Type B pancreatic cell (in vitro differentiated cells): ENCODE results near the gene CDK6. TPM values are rescaled to one million over a fixed set of nuclear protein-coding genes. Genes with fewer than 3 reads are reported as not detected.
A peak's percentile ranks its signal among the peaks of the same experiment; 100 is the strongest.

Experiments
- DNase-seq: peaks from one replicate; pipeline ENCODE4 v3.0.0; 2021; ENCODE audit warnings: mixed read lengths; ENCODE audit not compliant: unreplicated experiment; ENCODE audit errors: extremely low spot score
- H3K27ac Mint-ChIP-seq: 2 replicates; pipeline ENCODE4 v1.8.0; 2021; ENCODE audit warnings: mild to moderate bottlenecking, mixed read lengths
- H3K27me3 Mint-ChIP-seq: 2 replicates; pipeline ENCODE4 v1.8.0; 2021; ENCODE audit warnings: mixed read lengths
- H3K36me3 Mint-ChIP-seq: 2 replicates; pipeline ENCODE4 v1.8.0; 2021; ENCODE audit warnings: mixed read lengths
- H3K4me1 Mint-ChIP-seq: one replicate; pipeline ENCODE4 v1.8.0; 2021; ENCODE audit warnings: mixed read lengths; ENCODE audit not compliant: unreplicated experiment
- H3K4me3 Mint-ChIP-seq: 2 replicates; pipeline ENCODE4 v1.8.0; 2021; ENCODE audit warnings: mild to moderate bottlenecking, mixed read lengths
- H3K9me3 Mint-ChIP-seq: 2 replicates; pipeline ENCODE4 v1.8.0; 2021; ENCODE audit warnings: mixed read lengths
- CTCF ChIP-seq: fragments of 200-600 bp; sonication (generic); conservative IDR thresholded peaks from 2 replicates; pipeline ENCODE4 v1.5.0; 2021; ENCODE audit warnings: antibody characterized with exemption, mild to moderate bottlenecking
- total RNA-seq: library from RNA; stranded (reverse); gene quantifications from 2 replicates; pipeline ENCODE4 v1.2.1, GENCODE V29; 2021; ENCODE audit warnings: low replicate concordance

Gene CDK6
- total RNA-seq, 1 donor from 2014 or later = 68.5 TPM

- H3K27ac Mint-ChIP-seq = no peak overlapping the region
- no peak for DNase-seq
- H3K9me3 Mint-ChIP-seq = peaks cover 3% of the 10 kb centered on the region
- no peak for TF ChIP-seq CTCF
- H3K36me3 Mint-ChIP-seq = peaks cover 29% of the 10 kb centered on the region
- H3K4me3 Mint-ChIP-seq = no peak overlapping the region
- no peaks in the 10 kb centered on the region for H3K27me3 Mint-ChIP-seq
- H3K4me1 Mint-ChIP-seq = peaks cover 52% of the 10 kb centered on the region
These were observed 80.7 kb downstream of the CDK6 start for GRCh38 chr7:92755680-92756079.

GRCh38 chr7:92754919-92755581 lies 81.3 kb downstream of the CDK6 start:
- Mint-ChIP-seq H3K36me3 (peaks cover 30% of the 10 kb centered on the region), H3K4me1 (peaks cover 52% of the 10 kb centered on the region), H3K27ac (peak overlapping the region; percentile 4), H3K9me3 (peaks cover 3% of the 10 kb centered on the region), H3K27me3 (no peaks in the 10 kb centered on the region), H3K4me3 (peak overlapping the region; percentile 67)
- no peak for DNase-seq
- no peak for TF ChIP-seq CTCF

- Mint-ChIP-seq H3K4me3 (peak overlapping the region; percentile 21), H3K27me3 (no peaks in the 10 kb centered on the region), H3K36me3 (peaks cover 32% of the 10 kb centered on the region), H3K9me3 (no peaks in the 10 kb centered on the region), H3K4me1 (peaks cover 38% of the 10 kb centered on the region), H3K27ac (no peak overlapping the region)
- DNase-seq = no peak
- no peak for TF ChIP-seq CTCF
These were observed 82.8 kb downstream of the CDK6 start for GRCh38 chr7:92753614-92754013.

GRCh38 chr7:92751902-92752901 lies 84.2 kb downstream of the CDK6 start:
- peaks cover 26% of the 10 kb centered on the region for H3K36me3 Mint-ChIP-seq
- peak overlapping the region; percentile 31 for H3K4me3 Mint-ChIP-seq
- no peak for DNase-seq
- no peaks in the 10 kb centered on the region for H3K27me3 Mint-ChIP-seq
- H3K4me1 Mint-ChIP-seq = peaks cover 37% of the 10 kb centered on the region
- H3K9me3 Mint-ChIP-seq = no peaks in the 10 kb centered on the region
- no peak overlapping the region for H3K27ac Mint-ChIP-seq
- no peak for TF ChIP-seq CTCF

- no peaks in the 10 kb centered on the region for H3K9me3 Mint-ChIP-seq
- no peak overlapping the region for H3K27ac Mint-ChIP-seq
- peaks cover 28% of the 10 kb centered on the region for H3K36me3 Mint-ChIP-seq
- DNase-seq = no peak
- H3K27me3 Mint-ChIP-seq = no peaks in the 10 kb centered on the region
- no peak for TF ChIP-seq CTCF
- H3K4me1 Mint-ChIP-seq = peaks cover 32% of the 10 kb centered on the region
- H3K4me3 Mint-ChIP-seq = no peak overlapping the region
These were observed 85.4 kb downstream of the CDK6 start for GRCh38 chr7:92750946-92751345.
